Mucosa of descending colon (tissue), 3 donors: ENCODE data around the gene IL6. TPM values are rescaled to one million over a fixed set of nuclear protein-coding genes. Genes with fewer than 3 reads are reported as not detected.

Experiments used
- ATAC-seq: fragments of 200-7000 bp; cut with Tn5 transposase; one replicate; pipeline ENCODE4 v1.9.1; 2020; ENCODE audit warnings: mild to moderate bottlenecking, moderate library complexity
- DNase-seq, 3 donors: peaks; one replicate each; pipeline ENCODE4 v3.0.0-alpha.2; 2020
- H3K36me3 ChIP-seq: fragments of 200-600 bp; one replicate; pipeline ENCODE4 v1.8.0; 2021; ENCODE audit warnings: low read depth, mild to moderate bottlenecking
- H3K4me1 ChIP-seq: fragments of 200-600 bp; one replicate; pipeline ENCODE4 v1.8.0; 2021; ENCODE audit warnings: low read depth, mild to moderate bottlenecking
- H3K4me3 ChIP-seq: fragments of 200-600 bp; one replicate; pipeline ENCODE4 v1.8.0; 2021; ENCODE audit warnings: mild to moderate bottlenecking
- H3K9me3 ChIP-seq: fragments of 200-600 bp; one replicate; pipeline ENCODE4 v1.8.0; 2021; ENCODE audit warnings: mild to moderate bottlenecking
- intact Hi-C, 2 donors: fragments of 100-400 bp; cut with DNase I in 1 of 2; cut with micrococcal nuclease in 1 of 2; formaldehyde crosslinking; loops; one replicate each; pipeline versions ENCODE4 v1.11.0 to v1.11.1; 2022; cut with DNase I, micrococcal nuclease
- total RNA-seq, 3 donors: library from RNA; stranded (reverse); fragmentation: NEBNext Ultra II Directional in 2 of 3; extraction: Animal tissue kit (Norgen Biotek cat#: 25700) in 2 of 3; gene quantifications; one replicate each; pipeline versions ENCODE4 v1.2.1 to v1.2.4, GENCODE V29; 2021 to 2023
- TF ChIP-seq, protein P1 (sequence below): fragments of 200-600 bp; IDR thresholded peaks from one replicate; pipeline ENCODE4 v1.8.0; 2022; ENCODE audit warnings: antibody characterized with exemption, mild to moderate bottlenecking
- donor health status: DM: no; HTN: no; CAD: no; lungs with moderate emphysema.
- donor health status: DM: no; HTN: no; CAD: no.
- donor health status: DM: no; HTN: yes; CAD: no.

The IL6 gene
- total RNA-seq, 3 donors from 2014 or later = 0.53 to 2.2 TPM; not detected in 1

DNA sequence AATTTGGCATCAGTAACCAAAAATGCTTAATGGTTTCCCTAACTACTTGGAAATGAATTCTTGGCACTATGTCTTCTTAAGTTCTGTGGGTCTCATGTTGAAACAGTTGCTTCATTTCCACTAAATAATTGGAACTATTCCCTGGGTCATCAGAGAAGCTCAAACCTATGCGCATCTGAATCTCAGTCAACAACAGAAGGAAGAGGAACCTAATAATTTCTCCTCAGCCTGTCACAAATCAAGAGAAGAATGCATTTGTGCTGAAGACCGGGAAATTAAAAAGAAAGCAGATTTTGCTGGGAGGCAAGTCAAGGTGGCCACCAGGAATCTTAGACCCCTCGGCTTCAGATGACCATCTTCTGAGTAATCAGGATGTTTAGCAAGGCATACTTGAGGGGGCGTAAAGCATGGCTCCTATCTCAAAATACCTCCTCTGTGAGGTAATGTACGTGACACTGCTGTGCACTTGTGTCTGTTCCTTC is 54.3 kb downstream of the IL6 start:
- TF ChIP-seq, protein P1, sequence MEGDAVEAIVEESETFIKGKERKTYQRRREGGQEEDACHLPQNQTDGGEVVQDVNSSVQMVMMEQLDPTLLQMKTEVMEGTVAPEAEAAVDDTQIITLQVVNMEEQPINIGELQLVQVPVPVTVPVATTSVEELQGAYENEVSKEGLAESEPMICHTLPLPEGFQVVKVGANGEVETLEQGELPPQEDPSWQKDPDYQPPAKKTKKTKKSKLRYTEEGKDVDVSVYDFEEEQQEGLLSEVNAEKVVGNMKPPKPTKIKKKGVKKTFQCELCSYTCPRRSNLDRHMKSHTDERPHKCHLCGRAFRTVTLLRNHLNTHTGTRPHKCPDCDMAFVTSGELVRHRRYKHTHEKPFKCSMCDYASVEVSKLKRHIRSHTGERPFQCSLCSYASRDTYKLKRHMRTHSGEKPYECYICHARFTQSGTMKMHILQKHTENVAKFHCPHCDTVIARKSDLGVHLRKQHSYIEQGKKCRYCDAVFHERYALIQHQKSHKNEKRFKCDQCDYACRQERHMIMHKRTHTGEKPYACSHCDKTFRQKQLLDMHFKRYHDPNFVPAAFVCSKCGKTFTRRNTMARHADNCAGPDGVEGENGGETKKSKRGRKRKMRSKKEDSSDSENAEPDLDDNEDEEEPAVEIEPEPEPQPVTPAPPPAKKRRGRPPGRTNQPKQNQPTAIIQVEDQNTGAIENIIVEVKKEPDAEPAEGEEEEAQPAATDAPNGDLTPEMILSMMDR = no peak
- no peak for ATAC-seq
- intact Hi-C loops = no loop called here

More for the DNA sequence above, 54.3 kb downstream of the IL6 start:
- H3K4me1 ChIP-seq = no peaks in the 10 kb centered on the region
- no peaks in the 10 kb centered on the region for H3K36me3 ChIP-seq
- no peak overlapping the region for H3K4me3 ChIP-seq
- no peaks in the 10 kb centered on the region for H3K9me3 ChIP-seq
- DNase-seq = no peak

Other genes starting within 250 kb of the IL6 start
- gene STEAP1B, start 227.0 kb upstream of the IL6 start, total RNA-seq = 1 to 10 TPM in 1 of 3 donors, under 1 TPM in 1, not detected in 1; 0.77 to 1.0 TPM
- 100 to 1,000 TPM; 225 to 404 (median 287) TPM for gene TOMM7, start 95.6 kb downstream of the IL6 start, total RNA-seq